GM19324 (cell line): ENCODE measurements around the gene CLDN6.

ENCODE experiments used
- ATAC-seq: cut with Tn5 transposase; IDR thresholded peaks from one replicate; pipeline ENCODE4 v1.9.1; 2021; ENCODE audit warnings: mild to moderate bottlenecking, moderate library complexity; ENCODE audit not compliant: unreplicated experiment, low FRiP score

The CLDN6 gene

DNA sequence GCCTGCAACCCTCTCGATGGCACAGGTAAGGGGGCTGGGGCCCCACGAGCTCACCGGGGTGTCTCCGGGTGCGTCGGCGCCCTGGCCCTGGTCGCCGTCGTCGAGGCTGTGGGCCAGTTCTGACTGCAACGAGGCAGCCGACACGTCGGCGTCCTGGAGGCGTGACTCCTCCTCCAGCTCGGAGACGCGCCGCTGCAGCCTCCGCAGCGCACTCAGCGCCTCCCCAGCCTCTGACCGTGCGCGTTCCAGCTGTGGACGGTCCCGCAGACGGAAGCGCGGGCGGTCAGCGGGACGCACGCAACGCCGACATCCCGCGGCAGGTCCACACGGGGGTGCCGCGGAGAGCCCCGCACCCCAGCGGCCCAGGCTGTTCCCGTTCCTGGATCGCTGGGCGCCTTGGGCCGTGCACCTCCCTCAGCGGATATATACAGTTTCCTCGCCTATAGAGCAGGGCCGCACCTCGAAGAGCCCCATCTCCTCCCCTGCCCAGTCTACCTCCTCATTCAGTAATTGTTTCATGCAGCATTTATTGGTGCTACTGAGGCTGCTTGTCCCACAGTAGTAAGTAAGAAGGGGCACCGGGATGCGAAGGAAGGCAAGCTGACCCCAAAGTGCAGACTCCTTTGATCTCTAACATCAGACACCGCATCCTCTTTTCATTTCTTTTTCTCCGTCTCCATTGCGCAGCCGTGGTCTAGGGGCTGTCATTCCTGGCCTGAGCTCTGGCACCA is 11.7 kb upstream of the CLDN6 start:
- no peak for ATAC-seq

DNA sequence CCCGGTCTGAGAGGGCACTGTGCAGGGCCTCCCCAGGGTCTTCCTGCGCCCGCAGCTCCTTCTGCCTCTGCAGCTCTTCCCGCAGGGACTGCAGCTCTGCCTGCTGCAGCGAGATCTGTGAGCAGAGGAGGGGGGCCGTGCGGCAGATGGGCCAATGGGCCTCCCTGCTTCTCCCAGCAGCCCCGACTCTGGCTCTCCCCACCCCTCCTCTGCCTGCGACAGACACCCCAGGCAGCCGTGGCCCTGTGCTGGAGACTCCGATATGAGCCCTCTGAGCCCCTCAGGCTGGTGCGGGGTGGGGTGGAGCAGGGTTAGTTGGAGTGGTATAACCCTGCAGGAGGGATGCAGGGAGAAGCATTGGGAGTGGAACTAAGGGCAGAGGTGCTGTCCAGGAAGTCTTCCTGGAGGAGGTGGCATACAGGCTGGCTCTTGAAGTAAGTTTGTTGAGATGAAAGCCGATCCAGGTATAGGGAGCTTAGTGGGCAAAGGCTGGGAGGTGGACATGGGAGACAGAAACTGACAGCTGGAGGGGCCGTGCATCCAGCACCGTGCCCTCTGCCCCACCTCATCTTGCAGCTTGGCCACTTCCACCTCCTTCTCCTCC is 10.8 kb upstream of the CLDN6 start:
- ATAC-seq, result no peak

- peak; percentile 35 for ATAC-seq
Measured at GRCh38 chr16:3027983-3028715, 10.2 kb upstream of the CLDN6 start.

DNA sequence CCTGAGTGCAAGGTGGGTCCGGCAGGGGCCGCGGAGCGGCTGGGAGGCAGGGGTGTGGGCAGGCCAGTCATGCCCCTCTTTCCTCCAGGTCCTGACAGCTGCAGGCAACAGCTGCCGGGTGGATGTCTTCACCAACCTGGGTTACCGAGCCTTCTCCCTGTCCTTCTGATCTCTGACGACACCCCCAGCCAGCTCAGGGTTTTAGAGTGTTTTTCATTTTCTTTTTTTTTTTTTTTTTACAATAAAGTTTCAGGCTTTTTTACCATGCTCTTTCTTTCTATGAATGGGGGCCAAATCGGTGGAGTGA is 9.5 kb upstream of the CLDN6 start:
- ATAC-seq, result no peak

GRCh38 chr16:3026609-3027488 is 8.9 kb upstream of the CLDN6 start:
- no peak for ATAC-seq

DNA sequence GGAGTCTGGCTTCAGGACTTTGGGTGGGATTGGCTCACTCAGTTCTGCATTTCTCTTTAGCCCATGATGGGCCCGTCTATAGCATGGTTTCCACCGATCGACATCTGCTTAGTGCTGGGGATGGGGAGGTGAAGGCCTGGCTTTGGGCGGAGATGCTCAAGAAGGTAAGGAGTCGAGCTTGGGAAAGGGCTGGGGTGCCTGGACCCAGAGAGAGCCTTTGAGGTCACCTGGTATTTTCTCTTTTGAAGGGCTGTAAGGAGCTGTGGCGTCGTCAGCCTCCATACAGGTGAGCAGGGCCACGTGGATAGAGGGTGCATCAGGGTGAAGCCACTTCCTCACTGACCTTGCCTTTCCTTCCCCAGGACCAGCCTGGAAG is 8.0 kb upstream of the CLDN6 start:
- ATAC-seq, result no peak

DNA sequence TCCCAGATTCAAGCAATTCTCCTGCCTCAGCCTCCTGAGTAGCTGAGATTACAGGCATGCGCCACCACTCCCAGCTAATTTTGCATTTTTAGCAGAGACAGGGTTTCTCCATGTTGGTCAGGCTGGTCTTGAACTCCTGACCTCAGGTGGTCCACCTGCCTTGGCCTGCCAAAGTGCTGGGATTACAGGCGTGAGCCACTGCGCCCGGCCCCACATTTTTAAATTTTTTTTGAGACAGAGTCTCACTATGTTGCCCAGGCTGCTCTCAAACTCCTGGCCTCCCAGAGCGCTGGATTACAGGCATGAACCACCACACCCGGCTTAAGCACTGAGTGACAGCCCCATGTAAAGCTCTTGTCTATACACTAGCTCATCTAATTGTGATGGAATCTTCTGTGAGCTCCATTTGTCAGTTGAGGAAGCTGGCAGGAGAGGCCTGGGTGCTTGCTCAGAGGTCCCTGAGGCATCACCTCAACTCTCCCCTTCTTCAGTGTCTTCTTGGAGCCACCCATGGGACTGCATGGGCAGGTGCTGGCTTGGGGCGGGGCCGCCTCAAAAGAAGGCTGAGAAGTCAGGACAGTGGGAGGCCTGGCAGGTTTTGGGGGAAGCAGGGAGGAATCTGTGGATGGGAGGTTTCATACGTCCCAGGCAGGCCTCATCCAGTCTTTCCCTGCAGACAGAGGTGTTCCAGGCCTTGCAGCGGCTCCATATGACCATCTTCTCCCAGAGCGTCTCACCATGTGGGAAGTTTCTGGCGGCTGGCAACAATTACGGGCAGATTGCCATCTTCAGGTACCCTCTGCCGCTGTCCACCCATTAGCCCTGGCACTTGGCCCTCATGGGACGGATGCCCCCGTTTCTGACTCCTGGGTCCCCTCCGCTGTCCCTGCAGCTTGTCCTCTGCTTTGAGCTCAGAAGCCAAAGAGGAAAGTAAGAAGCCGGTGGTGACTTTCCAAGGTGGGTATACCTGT is 7.3 kb upstream of the CLDN6 start:
- ATAC-seq, result no peak

DNA sequence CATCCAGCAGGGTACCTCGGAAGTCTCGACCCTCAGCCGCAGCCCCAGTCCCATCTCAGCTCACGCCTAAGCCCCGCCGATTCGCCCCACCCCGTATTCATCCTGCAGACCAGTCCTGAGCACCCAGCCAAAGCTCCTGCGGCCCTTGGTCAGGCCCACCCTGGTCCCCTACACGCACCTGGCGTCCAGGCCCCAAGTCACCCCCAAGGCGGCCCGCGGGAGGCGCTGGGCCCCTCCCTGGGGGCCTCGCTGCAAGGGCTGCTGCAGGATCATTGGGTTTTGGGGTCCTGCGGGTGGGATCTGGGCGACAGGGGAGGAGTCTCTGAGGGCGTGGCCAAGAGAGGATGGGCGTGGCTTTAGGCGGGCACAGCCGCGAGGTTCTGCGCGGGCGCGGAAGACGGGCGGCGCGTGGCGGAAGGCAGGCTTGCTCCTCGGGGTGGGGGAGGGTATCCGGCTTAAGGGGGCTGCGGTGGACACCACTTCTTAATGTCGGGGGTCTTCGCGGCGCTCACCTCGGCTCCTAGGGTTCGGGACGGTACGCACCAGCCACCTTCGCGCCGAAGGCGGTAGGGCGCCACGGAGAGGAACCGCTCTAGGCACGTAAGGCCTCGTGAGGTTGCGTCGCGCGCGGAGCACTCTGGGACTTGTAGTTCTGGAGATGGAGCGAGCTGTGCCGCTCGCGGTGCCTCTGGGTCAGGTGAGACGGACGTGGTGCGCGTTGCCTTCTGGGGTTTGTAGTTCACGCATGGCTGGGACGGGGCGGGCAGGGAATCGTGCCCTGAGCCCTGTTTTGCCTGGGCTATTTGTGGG is 5.9 kb upstream of the CLDN6 start, which contains the start of the genes HCFC1R1 and THOC6:
HCFC1R1 (minus strand) TSS at position 274 of the 810 bp plus-strand sequence; CDS start at position 273, 1 bp downstream.
THOC6 (plus strand) TSS at position 367 of the 810 bp plus-strand sequence; CDS start at position 659, 292 bp downstream.
- peak; percentile 71 for ATAC-seq

DNA sequence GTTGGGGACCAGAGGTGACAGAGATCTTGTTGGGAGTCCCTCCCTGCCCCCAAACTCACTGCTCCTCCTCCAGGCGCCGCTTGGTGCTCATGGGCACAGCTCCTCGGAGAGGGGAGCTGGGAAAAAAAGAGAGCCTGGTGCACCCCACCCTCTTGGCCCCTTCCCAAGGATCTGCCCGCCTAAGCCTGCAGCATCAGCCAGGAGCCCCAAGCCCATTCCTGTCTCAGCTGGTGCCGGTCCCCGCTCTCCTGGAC is 5.4 kb upstream of the CLDN6 start:
- no peak for ATAC-seq

- ATAC-seq, result no peak
Measured at GRCh38 chr16:3022684-3023414, 4.9 kb upstream of the CLDN6 start.

- ATAC-seq, result no peak
Measured at GRCh38 chr16:3022208-3022683, 4.3 kb upstream of the CLDN6 start.

DNA sequence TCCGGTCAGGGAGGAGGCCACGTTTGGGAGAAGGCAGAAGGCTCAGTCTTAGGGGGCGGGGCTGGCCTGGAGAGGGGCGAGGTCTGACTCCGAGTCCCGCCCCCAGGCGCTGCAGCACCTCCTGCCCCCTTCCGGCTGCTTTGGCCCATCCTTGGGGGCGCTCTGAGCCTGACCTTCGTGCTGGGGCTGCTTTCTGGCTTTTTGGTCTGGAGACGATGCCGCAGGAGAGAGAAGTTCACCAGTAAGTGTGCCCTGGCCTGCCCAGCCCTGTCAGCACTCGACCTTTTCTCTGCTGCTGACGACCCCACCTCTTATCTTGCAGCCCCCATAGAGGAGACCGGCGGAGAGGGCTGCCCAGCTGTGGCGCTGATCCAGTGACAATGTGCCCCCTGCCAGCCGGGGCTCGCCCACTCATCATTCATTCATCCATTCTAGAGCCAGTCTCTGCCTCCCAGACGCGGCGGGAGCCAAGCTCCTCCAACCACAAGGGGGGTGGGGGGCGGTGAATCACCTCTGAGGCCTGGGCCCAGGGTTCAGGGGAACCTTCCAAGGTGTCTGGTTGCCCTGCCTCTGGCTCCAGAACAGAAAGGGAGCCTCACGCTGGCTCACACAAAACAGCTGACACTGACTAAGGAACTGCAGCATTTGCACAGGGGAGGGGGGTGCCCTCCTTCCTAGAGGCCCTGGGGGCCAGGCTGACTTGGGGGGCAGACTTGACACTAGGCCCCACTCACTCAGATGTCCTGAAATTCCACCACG is 3.6 kb upstream of the CLDN6 start:
- no peak for ATAC-seq

- ATAC-seq, result no peak
Measured at GRCh38 chr16:3020604-3021448, 2.8 kb upstream of the CLDN6 start.

DNA sequence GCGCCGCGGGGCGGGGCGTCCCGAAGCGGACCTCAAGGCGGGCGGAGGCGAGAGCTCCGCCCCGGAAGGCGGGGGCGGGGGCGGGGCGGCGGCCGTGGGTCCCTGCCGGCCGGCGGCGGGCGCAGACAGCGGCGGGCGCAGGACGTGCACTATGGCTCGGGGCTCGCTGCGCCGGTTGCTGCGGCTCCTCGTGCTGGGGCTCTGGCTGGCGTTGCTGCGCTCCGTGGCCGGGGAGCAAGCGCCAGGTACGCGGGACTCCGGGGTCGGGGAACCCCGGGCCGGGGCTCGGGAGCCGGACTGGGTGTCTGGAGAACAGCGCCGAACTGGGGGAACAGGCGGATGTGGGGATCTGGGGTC is 2.2 kb upstream of the CLDN6 start, which contains the start of gene TNFRSF12A:
TNFRSF12A (plus strand) TSS at position 122 of the 357 bp plus-strand sequence; CDS start at position 152, 30 bp downstream.
- peak; percentile 34 for ATAC-seq

DNA sequence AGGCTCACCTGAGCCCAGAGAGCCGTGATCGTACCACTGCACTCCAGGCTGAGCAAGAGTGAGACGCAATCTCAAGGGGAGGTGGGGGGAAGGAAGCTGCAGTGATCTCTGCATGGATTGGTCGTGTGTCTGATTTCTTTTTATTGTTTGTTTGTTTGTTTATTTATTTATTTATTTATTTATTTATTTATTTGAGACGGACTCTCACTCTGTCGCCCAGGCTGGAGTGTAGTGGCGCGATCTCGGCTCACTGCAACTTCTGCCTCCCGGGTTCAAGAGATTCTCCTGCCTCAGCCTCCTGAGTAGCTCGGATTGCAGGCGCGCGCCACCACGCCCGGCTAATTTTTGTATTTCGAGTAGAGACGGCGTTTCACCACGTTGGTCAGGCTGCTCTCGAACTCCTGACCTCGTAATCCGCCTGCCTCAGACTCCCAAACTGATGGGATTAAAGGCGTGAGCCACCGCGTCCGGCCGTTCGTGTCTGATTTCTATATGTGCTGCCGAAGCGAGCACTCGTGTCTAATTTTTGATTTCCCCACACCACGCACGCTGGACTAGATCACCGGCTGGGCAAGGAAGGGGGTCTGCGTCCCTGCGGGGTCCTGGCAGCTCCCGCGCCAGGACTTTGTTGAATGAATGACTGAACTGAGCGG is 1.7 kb upstream of the CLDN6 start:
- ATAC-seq, result no peak

DNA sequence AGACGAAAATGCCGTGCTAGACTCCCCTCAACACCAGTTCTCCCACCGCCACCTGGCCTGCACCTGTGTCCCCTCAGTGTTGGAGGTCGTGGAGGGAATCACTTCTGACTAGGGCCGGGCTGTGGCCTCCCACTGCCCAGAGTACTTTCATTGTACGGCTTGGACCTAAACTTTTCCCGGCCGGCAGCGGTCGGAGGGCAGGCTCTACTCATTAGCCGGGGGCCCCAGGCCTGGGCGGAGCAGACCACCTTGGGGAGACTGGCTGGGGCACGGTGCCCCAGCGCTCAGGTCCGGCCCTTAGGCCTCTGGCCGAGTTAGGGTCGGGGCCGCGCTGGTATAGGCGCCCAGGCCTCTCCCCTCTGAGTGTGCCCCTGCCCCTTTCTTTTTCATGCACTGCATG is 639 bp downstream of the CLDN6 start:
- no peak for ATAC-seq
